Stimulated activated CD8-positive, alpha-beta memory T cell treated with anti-CD3 and anti-CD28 coated beads, Interleukin-7, amount 100 ng/mL, for 1 hour (primary cell): ENCODE results near the gene AMIGO3.

Experiments used
- DNase-seq, 2 donors: peaks; one replicate each; pipeline ENCODE4 v3.0.0-alpha.2; 2020; ENCODE audit warnings: low read depth in 2 of 2

AMIGO3 gene

GRCh38 chr3:49668861-49669260 lies 50.6 kb downstream of the AMIGO3 start:
- no peak for DNase-seq

DNA sequence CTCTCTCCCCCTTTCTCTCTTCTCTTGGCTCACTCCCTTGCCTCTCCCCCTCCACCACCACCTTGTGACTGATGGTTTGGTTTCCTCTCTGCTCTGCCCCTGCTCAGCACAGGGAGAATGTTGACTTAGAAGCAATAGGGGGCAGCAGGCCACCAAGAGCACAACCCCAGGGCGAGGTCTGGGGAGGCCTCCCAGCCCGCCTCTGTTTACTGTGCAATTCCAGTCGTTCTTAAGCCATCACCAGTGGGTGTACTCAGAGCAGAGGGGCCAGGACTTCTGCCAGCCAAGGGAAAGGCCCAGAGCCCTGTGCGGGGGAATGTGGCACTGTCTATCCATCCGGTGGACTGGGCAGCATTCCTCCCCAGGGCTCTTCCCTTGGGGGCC lies 51.1 kb downstream of the AMIGO3 start:
- DNase-seq, result no peak

DNA sequence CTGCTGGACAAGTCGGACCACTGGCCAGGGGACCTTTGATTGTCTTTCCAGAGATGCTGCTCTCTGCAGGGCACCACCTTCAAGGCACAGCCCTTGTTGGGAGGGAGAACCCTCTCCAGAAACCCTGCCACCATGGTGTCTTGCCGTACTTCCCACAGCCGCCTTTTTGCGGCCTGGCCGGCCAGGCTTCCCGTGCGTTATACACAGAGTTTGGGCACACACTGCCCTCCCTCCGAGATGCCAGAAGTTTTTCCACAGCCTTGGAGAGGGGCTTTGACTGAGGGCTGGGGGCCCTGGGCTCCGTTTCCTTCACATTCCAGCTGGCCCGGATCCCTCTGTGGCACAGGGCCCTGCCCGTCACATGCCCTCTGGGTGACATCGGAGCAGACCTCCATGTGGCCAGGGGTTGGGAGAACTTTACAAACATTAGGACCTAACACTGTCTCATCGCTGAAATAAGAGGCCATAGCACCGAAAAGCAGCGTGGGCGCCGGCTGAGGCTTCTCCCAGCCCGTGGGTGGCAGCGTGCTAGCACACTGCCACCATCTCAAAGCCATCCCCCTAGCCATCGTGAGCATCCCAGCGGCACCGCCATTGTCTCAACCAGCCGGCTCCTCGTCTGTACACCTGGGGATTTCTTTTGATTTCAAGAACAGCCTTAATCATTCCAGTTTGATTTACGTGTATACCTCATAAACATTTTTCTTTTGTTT lies 51.6 kb downstream of the AMIGO3 start:
- no peak for DNase-seq
